HCT116 (cell line): ENCODE measurements around the gene OR2A12.

Source experiments
- EZH2 ChIP-seq: fragments of 200-600 bp; sonication (generic); IDR thresholded peaks from 2 replicates; pipeline ENCODE4 v1.6.1; 2017; ENCODE audit warnings: antibody characterized with exemption, mixed run types
- ZFX ChIP-seq: fragments of 450-650 bp; IDR thresholded peaks from 2 replicates; pipeline ENCODE4 v1.6.1; 2017

DNA sequence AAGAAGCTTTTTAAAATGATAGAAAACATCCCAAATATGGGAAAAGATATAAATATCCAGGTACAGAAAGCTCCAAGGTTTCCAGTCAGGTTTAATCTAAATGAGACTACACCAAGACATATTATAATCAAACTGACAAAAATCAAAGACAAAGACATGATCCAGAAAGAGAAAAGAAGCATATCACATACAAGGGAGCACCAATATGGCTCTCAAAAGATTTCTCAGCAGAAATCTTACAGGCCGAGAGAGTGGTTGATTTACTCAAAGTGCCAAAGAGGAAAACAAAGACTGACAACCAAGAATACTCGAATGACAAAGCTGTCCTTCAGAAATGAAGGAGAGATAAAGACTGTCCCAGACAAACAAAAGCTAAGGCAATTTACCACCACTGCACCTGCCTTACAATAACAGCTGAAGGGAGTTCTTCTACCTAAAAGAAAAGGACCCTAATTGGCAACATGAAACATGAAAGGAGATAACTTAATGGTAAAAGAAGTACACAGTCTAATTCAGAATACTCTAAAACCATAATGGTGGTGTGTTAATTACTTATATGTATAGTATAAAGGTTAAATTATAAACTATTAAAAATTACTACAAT is 62.2 kb downstream of the OR2A12 start:
- no peak for TF ChIP-seq EZH2
- TF ChIP-seq ZFX: no peak
